ENCODE results near the gene NAPB.
A peak's percentile ranks its signal among the peaks of the same experiment; 100 is the strongest.

The NAPB gene

DNA sequence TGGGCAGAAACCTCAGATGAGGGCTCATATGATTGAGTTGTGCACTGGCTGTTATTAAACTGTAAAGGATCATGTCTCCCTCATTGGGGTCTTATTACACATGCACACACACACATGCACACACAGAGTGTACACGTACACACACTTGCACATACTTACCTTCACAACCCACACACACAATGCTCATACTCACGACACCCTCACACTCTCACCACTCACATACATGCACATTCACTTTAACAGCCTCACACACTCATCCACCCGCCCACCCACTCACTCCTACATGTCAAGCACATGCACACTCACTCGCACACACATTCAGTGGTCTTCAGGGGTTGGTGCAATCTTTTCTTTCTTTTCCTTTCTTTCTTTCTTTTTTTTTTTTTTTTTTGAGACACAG lies 23.6 kb upstream of the NAPB start:
- Histone ChIP-seq H3K9me3 (ENCODE audit: low read length) (no peaks in the 10 kb centered on the region), H3K9ac (ENCODE audit: low read length) (no peak overlapping the region), H3K79me2 (ENCODE audit: insufficient read depth, low read length) (no peaks in the 10 kb centered on the region), H4K20me1 (ENCODE audit: insufficient read depth, low read length) (no peaks in the 10 kb centered on the region), H3K4me1 (ENCODE audit: insufficient read depth, low read length, severe bottlenecking) (no peaks in the 10 kb centered on the region), H3K4me3 (ENCODE audit: low read depth, low read length, poor library complexity, severe bottlenecking) (no peak overlapping the region), H2AFZ (ENCODE audit: low read length) (no peak overlapping the region), H3K27ac (ENCODE audit: low read depth, low read length, poor library complexity, severe bottlenecking) (no peak overlapping the region), H3K9me2 (ENCODE audit: low read depth, low read length) (no peaks in the 10 kb centered on the region), H3F3A (ENCODE audit: insufficient read depth, low read length) (no peaks in the 10 kb centered on the region), H3K36me3 (ENCODE audit: insufficient read depth, low read length) (no peaks in the 10 kb centered on the region), H3K27me3 (ENCODE audit: insufficient read depth, low read length) (peaks cover 8% of the 10 kb centered on the region; the same call in 1 of the 2 replicates), H3K4me2 (ENCODE audit: low read length) (no peak overlapping the region)
- no peak for TF ChIP-seq EZH2 (IDR thresholded peaks at IDR 0.05; ENCODE audit: borderline replicate concordance, low read length)
- TF ChIP-seq, protein P1, sequence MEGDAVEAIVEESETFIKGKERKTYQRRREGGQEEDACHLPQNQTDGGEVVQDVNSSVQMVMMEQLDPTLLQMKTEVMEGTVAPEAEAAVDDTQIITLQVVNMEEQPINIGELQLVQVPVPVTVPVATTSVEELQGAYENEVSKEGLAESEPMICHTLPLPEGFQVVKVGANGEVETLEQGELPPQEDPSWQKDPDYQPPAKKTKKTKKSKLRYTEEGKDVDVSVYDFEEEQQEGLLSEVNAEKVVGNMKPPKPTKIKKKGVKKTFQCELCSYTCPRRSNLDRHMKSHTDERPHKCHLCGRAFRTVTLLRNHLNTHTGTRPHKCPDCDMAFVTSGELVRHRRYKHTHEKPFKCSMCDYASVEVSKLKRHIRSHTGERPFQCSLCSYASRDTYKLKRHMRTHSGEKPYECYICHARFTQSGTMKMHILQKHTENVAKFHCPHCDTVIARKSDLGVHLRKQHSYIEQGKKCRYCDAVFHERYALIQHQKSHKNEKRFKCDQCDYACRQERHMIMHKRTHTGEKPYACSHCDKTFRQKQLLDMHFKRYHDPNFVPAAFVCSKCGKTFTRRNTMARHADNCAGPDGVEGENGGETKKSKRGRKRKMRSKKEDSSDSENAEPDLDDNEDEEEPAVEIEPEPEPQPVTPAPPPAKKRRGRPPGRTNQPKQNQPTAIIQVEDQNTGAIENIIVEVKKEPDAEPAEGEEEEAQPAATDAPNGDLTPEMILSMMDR (IDR thresholded peaks at IDR 0.05; ENCODE audit: low read length), result no peak

DNA sequence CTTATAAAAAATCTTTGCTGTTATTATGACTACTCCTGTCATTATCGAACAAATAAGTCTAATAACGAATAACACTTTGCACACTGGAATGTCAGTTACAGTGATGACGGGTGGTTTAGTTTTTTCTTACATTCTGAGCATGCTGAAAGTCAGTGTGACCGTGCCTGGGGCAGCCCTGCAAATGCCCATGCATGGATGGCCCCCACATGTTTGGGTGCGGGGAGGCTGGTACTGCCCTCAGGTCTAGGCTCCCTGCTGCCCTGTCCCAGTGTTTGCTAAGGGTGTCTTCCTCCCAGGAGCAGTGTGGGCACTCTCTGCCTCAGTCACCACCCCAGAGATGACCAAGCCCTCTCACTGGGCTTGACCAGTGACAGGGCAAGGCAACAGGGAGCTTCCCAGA lies 21.1 kb upstream of the NAPB start:
- H3K4me2 ChIP-seq (ENCODE audit: low read length), result no peak overlapping the region
- H3K36me3 ChIP-seq (ENCODE audit: insufficient read depth, low read length), result no peaks in the 10 kb centered on the region
- no peak overlapping the region for H3K9ac ChIP-seq (ENCODE audit: low read length)
- H3K4me3 ChIP-seq (ENCODE audit: low read depth, low read length, poor library complexity, severe bottlenecking), result no peak overlapping the region
- no peaks in the 10 kb centered on the region for H3K4me1 ChIP-seq (ENCODE audit: insufficient read depth, low read length, severe bottlenecking)
- no peaks in the 10 kb centered on the region for H3F3A ChIP-seq (ENCODE audit: insufficient read depth, low read length)
- H2AFZ ChIP-seq (ENCODE audit: low read length), result no peak overlapping the region
- H3K79me2 ChIP-seq (ENCODE audit: insufficient read depth, low read length), result no peaks in the 10 kb centered on the region
- no peaks in the 10 kb centered on the region for H4K20me1 ChIP-seq (ENCODE audit: insufficient read depth, low read length)
- H3K27me3 ChIP-seq (ENCODE audit: insufficient read depth, low read length), result no peaks in the 10 kb centered on the region
- TF ChIP-seq, protein P1 (IDR thresholded peaks at IDR 0.05; ENCODE audit: low read length), result no peak
- no peak for TF ChIP-seq EZH2 (IDR thresholded peaks at IDR 0.05; ENCODE audit: borderline replicate concordance, low read length)
- H3K27ac ChIP-seq (ENCODE audit: low read depth, low read length, poor library complexity, severe bottlenecking), result no peak overlapping the region
- H3K9me3 ChIP-seq (ENCODE audit: low read length), result no peaks in the 10 kb centered on the region
- no peaks in the 10 kb centered on the region for H3K9me2 ChIP-seq (ENCODE audit: low read depth, low read length)

DNA sequence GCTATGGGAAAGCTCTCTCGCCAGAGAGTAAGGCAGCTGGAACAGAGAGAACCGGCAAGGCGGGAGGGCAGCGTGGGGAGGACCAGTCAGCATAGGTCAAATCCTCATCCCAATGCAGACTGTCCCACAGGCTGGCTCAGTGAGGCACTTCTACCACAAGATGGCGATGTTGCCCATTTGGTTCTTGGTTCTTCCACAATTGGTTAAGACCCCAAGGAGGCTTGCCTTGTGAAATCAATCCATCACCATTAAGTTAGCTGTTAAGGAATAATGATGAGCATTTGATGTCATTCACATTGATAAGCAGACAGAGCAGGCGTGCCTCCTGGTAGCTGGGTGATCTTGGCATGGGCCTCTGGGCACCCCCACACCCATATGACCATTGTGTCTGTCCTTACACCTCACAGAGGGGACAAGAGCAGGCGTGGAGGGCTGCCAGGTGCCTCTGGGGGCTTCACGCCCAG lies 20.6 kb upstream of the NAPB start:
- Histone ChIP-seq H3K9me2 (ENCODE audit: low read depth, low read length) (no peaks in the 10 kb centered on the region), H3K9me3 (ENCODE audit: low read length) (no peaks in the 10 kb centered on the region), H3K4me1 (ENCODE audit: insufficient read depth, low read length, severe bottlenecking) (no peaks in the 10 kb centered on the region), H3K27me3 (ENCODE audit: insufficient read depth, low read length) (no peaks in the 10 kb centered on the region), H3K4me3 (ENCODE audit: low read depth, low read length, poor library complexity, severe bottlenecking) (no peak overlapping the region), H2AFZ (ENCODE audit: low read length) (no peak overlapping the region), H3K79me2 (ENCODE audit: insufficient read depth, low read length) (no peaks in the 10 kb centered on the region), H3K4me2 (ENCODE audit: low read length) (no peak overlapping the region), H4K20me1 (ENCODE audit: insufficient read depth, low read length) (no peaks in the 10 kb centered on the region), H3F3A (ENCODE audit: insufficient read depth, low read length) (no peaks in the 10 kb centered on the region), H3K36me3 (ENCODE audit: insufficient read depth, low read length) (no peaks in the 10 kb centered on the region), H3K9ac (ENCODE audit: low read length) (no peak overlapping the region), H3K27ac (ENCODE audit: low read depth, low read length, poor library complexity, severe bottlenecking) (no peak overlapping the region)
- TF ChIP-seq, protein P1 (IDR thresholded peaks at IDR 0.05; ENCODE audit: low read length), result peak; percentile 82
- no peak for TF ChIP-seq EZH2 (IDR thresholded peaks at IDR 0.05; ENCODE audit: borderline replicate concordance, low read length)
